Measurements from ENCODE around the gene GSTA4.

DNA sequence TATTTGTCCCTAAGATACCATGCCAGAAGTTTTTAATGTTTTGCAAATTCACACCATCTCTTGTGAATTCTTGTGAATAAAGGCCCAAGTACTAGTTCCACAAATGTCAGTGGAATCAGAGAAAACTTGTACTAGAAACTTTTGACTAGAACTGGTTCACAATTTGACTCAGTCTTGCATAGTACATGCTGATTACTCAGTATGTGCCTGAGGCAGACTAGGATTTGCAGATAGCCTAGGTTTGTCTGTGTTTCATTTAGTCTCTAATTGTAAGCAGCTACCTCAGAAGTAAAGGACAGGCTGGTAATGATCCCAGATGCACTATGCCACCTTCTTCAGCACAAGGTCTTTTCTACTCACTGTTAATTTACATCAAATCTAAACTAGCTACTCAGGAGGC, 34.2 kb upstream of the GSTA4 start:
- TF ChIP-seq EZH2 (IDR thresholded peaks at IDR 0.05): no peak
- TF ChIP-seq POLR2AphosphoS5 (IDR thresholded peaks at IDR 0.05; ENCODE audit: borderline replicate concordance, low read depth, low read length): no peak
- no peak for TF ChIP-seq FOXP2 (optimal IDR thresholded peaks at IDR 0.05; ENCODE audit: control extremely low read depth, extremely low read length, insufficient read depth)
